Memory B cell (primary cell): ENCODE results near the gene CNTN4.

ENCODE experiments used
- ATAC-seq: fragments of 150-1000 bp; cut with Tn5 transposase; 2 replicates; pipeline ENCODE4 v1.10.0; 2021; ENCODE audit warnings: low read depth, mild to moderate bottlenecking, moderate library complexity
- DNase-seq, 2 donors: peaks; one replicate each; pipeline ENCODE4 v3.0.0; 2022; ENCODE audit warnings: low spot score in 2 of 2
- H3K27ac Mint-ChIP-seq: one replicate; pipeline ENCODE4 v1.8.0; 2022; ENCODE audit warnings: mild to moderate bottlenecking, moderate library complexity, mixed read lengths
- H3K27me3 Mint-ChIP-seq: one replicate; pipeline ENCODE4 v1.8.0; 2022; ENCODE audit warnings: mixed read lengths
- H3K36me3 Mint-ChIP-seq: one replicate; pipeline ENCODE4 v1.8.0; 2022; ENCODE audit warnings: mild to moderate bottlenecking, mixed read lengths
- H3K4me1 Mint-ChIP-seq: one replicate; pipeline ENCODE4 v1.8.0; 2022; ENCODE audit warnings: mixed read lengths
- H3K4me3 Mint-ChIP-seq: one replicate; pipeline ENCODE4 v1.8.0; 2022; ENCODE audit warnings: mild to moderate bottlenecking, moderate library complexity, mixed read lengths
- H3K9me3 Mint-ChIP-seq: one replicate; pipeline ENCODE4 v1.8.0; 2022; ENCODE audit warnings: mixed read lengths

The CNTN4 gene

DNA sequence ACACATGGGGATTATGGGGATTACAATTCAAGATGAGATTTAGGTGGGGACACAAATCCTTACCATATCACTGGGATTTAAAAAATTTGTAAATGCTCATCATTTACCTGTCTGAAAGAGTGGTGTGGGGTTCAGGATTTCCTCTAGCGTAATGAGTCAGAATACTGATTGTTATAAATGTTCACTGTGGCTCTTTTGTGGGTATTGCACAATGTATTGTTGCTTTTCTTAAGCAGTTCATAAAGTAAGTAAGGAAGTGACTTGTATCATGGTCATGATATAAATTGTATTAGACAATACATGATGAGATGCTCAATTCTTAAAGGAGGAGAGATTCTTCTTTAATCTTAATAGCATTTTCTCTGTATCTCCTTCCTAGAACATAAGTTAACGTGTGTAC, 262.1 kb downstream of the CNTN4 start:
- H3K4me3 Mint-ChIP-seq, result no peak overlapping the region
- H3K36me3 Mint-ChIP-seq, result no peaks in the 10 kb centered on the region
- ATAC-seq (no peak), DNase-seq (no peak)
- H3K27ac Mint-ChIP-seq, result no peak overlapping the region
- no peaks in the 10 kb centered on the region for H3K9me3 Mint-ChIP-seq
- H3K4me1 Mint-ChIP-seq, result no peaks in the 10 kb centered on the region
- no peaks in the 10 kb centered on the region for H3K27me3 Mint-ChIP-seq

DNA sequence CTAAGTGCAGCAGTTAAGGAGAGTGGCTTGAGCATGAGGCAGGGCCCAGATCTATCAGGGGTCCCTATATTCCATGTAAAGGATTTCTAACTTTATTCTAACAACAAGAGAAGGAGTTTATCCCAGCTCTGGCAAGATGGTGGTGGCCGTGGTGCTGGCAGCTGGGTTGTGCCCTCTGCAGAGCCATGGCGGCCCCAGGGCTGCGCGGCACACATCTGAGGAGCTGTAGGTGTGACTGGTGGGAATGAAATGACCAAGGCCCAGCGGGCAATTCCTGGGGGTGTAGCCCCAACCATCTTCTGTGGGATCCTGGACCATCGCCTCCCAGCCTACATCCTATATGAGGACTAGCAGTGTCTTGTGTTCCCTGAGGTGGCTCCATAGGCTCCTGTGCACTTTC, 263.5 kb downstream of the CNTN4 start:
- Mint-ChIP-seq H3K4me3 (no peak overlapping the region), H3K4me1 (no peaks in the 10 kb centered on the region), H3K36me3 (no peaks in the 10 kb centered on the region), H3K9me3 (no peaks in the 10 kb centered on the region), H3K27me3 (no peaks in the 10 kb centered on the region), H3K27ac (no peak overlapping the region)
- no peak for DNase-seq
- ATAC-seq, result no peak

DNA sequence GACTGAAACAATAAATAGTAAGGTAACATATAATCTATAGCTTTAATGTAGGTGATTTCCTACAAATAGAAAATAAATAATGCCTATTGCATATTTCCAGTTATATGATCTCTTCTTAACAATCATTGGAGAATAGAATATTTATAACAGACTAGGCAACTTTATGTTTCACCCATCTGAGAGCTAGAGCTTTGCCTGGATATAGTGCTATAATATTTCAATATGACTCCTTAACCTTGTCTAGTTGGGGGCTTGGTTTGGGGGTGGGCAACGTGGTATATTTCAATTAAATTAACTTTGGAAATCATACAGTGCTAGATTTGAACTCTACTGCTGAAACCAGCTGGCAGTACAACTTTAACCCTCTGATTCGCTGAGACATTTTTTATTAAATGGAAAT, 265.2 kb downstream of the CNTN4 start:
- no peaks in the 10 kb centered on the region for H3K27me3 Mint-ChIP-seq
- ATAC-seq, result no peak
- H3K36me3 Mint-ChIP-seq, result no peaks in the 10 kb centered on the region

DNA sequence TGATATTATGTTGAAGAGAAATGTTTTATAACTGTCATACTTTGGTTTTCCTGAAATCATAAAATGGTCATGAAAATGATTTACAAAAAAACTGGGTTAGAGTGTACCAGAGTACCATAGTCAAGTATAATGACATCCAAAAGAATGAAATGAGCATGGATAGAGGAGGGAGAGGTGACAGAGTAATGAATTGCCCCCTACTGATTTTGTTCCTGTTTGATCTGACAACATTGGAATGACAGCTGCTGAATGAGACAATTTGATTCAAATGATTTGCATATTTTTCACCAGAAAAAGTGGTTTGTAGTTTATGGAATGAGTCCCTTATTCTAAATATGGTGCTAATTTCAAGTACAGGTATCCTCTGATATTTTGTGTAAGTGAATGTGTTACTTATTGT, 271.7 kb downstream of the CNTN4 start:
- Mint-ChIP-seq H3K9me3 (peaks cover 2% of the 10 kb centered on the region), H3K36me3 (no peaks in the 10 kb centered on the region), H3K4me3 (no peak overlapping the region), H3K27ac (no peak overlapping the region), H3K4me1 (no peaks in the 10 kb centered on the region), H3K27me3 (no peaks in the 10 kb centered on the region)
- DNase-seq (no peak), ATAC-seq (no peak)

More for the DNA sequence above, 265.2 kb downstream of the CNTN4 start:
- H3K4me3 Mint-ChIP-seq, result no peak overlapping the region
- no peaks in the 10 kb centered on the region for H3K4me1 Mint-ChIP-seq
- no peak for DNase-seq
- H3K27ac Mint-ChIP-seq, result no peak overlapping the region
- no peaks in the 10 kb centered on the region for H3K9me3 Mint-ChIP-seq

DNA sequence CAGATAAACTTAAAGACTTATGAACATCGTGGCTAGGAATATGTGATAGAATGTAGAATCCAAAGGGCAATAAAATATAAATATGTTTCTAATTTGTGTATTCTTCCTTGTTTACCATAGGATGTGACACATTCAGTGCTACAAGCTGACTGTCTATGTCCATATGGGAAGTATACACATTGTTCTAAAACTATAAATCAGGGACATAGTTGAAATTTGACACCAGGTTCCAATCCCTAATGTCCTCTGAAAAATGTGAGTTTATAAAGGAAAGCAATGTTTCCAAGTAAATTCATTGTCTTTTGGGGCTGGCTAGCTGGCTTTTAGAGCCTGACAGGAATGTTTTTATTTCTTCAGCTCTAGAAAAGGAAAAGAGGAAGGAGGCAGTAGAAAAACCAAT, 273.6 kb downstream of the CNTN4 start:
- ATAC-seq, result no peak
- Mint-ChIP-seq H3K9me3 (peaks cover 2% of the 10 kb centered on the region), H3K4me3 (no peak overlapping the region), H3K36me3 (no peaks in the 10 kb centered on the region), H3K27me3 (no peaks in the 10 kb centered on the region), H3K4me1 (no peaks in the 10 kb centered on the region), H3K27ac (no peak overlapping the region)
- DNase-seq, result no peak

DNA sequence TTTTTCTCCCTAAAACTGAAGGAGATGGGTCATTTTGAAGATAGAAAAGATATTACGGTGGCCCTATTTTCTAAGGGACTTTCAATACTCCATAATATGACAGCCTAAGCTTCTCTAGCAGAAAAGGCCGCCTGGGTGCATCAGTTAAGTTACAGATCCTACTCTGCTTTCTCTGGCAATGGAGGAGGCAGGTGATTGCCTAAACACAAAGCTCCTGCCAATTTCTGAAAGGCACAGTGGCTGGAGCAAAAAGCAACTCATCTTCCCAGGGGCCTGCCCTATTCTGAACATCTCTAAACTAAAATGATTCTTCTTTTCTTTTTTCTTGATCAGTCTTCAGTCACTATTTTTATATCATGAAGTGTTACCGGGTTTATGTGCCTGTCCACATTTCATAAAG, 276.7 kb downstream of the CNTN4 start:
- Mint-ChIP-seq H3K36me3 (no peaks in the 10 kb centered on the region), H3K27ac (no peak overlapping the region), H3K4me1 (no peaks in the 10 kb centered on the region), H3K27me3 (no peaks in the 10 kb centered on the region), H3K9me3 (peaks cover 2% of the 10 kb centered on the region), H3K4me3 (no peak overlapping the region)
- no peak for DNase-seq
- ATAC-seq, result no peak

DNA sequence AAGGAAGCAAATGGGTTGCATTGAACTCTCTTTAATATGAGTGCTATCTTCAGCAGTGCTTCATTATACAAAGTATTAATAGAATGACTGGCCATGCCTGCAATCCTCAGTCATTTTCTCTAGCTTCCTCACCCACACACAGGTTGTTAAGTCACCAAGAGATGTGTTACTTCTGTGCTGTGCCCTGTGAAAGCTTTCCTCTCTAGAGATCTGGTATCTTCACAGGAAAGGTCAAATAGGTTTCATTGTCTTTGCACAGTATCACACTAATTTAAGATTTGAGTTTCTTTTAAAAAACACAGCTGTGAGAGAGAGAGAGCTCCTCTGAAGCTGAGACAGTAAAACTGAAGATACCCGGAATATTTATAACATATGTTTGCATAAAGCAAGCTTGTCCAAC, 278.6 kb downstream of the CNTN4 start:
- Mint-ChIP-seq H3K36me3 (no peaks in the 10 kb centered on the region), H3K4me1 (no peaks in the 10 kb centered on the region), H3K27me3 (no peaks in the 10 kb centered on the region), H3K9me3 (peaks cover 2% of the 10 kb centered on the region), H3K4me3 (no peak overlapping the region), H3K27ac (no peak overlapping the region)
- no peak for ATAC-seq
- DNase-seq, result no peak

DNA sequence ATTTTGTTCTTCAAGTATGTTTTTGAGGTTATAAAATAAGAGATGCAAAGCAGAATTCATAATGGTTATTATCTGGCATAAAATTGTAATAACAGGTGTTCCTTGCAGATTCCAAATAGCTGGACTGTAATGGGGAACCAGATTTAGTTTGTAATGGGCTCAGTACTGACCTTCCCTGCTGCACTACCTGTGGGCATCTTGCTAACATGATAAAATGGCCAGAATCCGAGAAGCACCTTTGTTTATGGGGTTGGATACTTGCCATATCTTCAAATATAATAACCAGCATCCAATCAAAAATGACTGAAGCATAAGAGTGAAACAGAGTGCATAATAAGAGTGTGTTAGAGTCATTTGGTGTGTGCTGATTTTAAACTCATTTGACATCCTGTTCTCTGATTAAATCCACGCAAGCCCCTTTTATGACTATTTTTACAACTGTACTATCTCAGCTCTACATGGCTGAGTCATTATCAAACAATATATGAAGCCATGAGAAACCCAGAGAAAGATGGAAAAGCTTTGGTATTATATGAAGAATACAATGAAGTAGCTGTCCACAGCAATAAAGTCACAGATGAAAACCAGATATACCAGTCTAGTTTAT, 292.4 kb downstream of the CNTN4 start:
- ATAC-seq (no peak), DNase-seq (no peak)
- Mint-ChIP-seq H3K27ac (no peak overlapping the region), H3K27me3 (no peaks in the 10 kb centered on the region), H3K9me3 (peaks cover 5% of the 10 kb centered on the region), H3K4me1 (no peaks in the 10 kb centered on the region), H3K36me3 (no peaks in the 10 kb centered on the region), H3K4me3 (no peak overlapping the region)

DNA sequence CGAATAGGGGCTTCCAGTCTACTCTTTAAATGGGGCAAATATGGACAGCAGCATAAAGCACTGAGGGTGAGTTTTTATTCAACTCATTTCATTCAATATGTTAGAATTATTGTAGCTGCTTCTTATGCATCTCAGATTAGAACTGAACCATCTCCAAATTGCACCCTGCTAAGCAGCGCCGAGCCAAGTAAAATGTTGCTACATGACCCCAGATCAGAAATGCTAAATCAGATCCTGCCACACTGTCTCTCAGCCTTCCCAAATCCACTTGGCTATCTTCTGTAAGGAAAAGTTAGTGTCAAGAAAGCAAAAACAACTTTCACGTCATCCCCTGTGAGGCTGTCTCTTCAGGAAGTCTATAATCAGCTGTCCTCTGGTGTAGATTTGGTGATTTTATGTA, 293.2 kb downstream of the CNTN4 start:
- no peak overlapping the region for H3K4me3 Mint-ChIP-seq
- H3K9me3 Mint-ChIP-seq, result peaks cover 5% of the 10 kb centered on the region
- H3K36me3 Mint-ChIP-seq, result no peaks in the 10 kb centered on the region
- ATAC-seq, result no peak
- DNase-seq, result no peak
- no peaks in the 10 kb centered on the region for H3K4me1 Mint-ChIP-seq
- no peak overlapping the region for H3K27ac Mint-ChIP-seq
- no peaks in the 10 kb centered on the region for H3K27me3 Mint-ChIP-seq

DNA sequence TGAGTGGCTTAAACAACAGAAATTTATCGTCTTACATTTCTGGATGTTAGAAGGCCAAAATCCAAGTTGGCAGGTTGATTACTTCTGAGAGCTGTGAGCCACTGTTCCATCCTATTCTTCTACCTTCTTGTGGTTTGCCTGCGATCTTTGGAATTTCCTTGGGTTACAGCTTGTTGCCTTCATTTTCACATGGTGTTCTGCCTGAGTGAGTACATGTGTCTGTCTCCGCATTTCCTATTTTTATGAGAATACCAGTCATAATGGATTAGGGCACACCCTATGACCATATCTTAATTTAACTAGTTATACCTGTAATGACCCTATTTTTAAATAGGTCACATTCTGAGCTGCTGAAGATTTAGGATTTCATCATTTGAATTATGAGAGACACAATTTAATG, 294.3 kb downstream of the CNTN4 start:
- Mint-ChIP-seq H3K9me3 (peaks cover 5% of the 10 kb centered on the region), H3K4me3 (no peak overlapping the region), H3K27me3 (no peaks in the 10 kb centered on the region), H3K27ac (no peak overlapping the region), H3K36me3 (no peaks in the 10 kb centered on the region), H3K4me1 (no peaks in the 10 kb centered on the region)
- DNase-seq (no peak), ATAC-seq (no peak)

DNA sequence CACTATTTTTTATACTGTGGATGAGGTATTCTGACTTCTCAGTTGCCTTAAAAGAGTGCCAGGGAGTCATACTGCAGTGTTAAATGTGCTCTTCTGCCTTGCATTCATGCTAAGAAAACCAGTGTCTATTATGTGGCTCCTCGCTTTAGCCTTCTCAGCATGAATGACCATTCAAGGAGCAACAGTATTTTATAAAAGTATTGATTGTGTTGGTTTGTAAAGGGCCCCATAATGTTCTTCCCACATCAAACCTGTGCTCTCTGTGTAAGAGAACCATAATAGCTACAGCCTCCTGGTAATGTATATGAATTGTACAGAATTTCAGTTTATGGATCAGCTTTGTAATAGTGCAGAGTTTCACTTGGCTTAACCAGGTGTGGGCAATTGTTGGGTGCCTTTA, 316.4 kb downstream of the CNTN4 start:
- H3K27ac Mint-ChIP-seq, result no peak overlapping the region
- no peaks in the 10 kb centered on the region for H3K4me1 Mint-ChIP-seq
- H3K4me3 Mint-ChIP-seq, result no peak overlapping the region
- no peaks in the 10 kb centered on the region for H3K27me3 Mint-ChIP-seq
- ATAC-seq, result no peak
- H3K36me3 Mint-ChIP-seq, result no peaks in the 10 kb centered on the region
- H3K9me3 Mint-ChIP-seq, result no peaks in the 10 kb centered on the region
- DNase-seq, result no peak

DNA sequence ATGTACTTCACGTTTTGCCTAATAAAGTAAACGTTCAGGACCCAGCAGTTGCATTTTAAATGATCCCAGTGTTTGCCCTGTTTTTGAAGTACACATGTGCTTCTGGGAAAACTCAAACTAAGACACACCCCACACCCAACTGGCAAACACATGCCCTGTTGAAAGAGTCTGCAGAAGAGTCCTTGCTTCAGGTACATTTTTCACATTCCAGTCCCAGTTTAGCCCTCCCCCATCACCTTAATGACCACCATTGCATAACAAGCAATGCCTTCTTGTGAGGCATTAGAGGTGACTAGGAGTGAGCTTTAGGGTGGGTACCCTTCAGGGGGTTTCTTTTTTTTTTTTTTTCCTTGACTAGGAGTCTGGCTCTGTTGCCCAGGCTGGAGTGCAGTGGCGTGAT, 322.3 kb downstream of the CNTN4 start:
- Mint-ChIP-seq H3K4me3 (no peak overlapping the region), H3K9me3 (peaks cover 6% of the 10 kb centered on the region), H3K27me3 (no peaks in the 10 kb centered on the region), H3K27ac (no peak overlapping the region), H3K36me3 (no peaks in the 10 kb centered on the region), H3K4me1 (no peaks in the 10 kb centered on the region)
- no peak for ATAC-seq
- DNase-seq, result no peak

DNA sequence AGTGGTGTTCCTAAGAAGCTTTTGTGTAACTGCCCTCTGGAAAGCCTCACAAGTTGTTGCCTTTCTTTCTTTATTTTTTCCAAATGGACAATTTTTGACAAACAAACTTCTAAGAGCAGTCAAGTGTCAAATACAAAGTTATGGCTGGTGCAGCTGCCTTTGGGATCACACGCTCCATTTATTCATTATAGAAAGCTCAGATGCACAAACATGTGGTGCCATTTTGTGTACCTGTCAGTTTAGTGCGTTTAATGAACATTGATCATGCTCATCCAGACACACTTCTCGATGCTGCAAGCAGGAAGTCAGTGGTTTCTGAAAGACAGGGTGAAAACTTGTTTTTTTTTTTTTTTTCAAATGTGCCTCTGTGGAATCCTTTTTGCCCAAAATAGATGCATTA, 324.5 kb downstream of the CNTN4 start:
- no peak for DNase-seq
- no peak overlapping the region for H3K27ac Mint-ChIP-seq
- peaks cover 6% of the 10 kb centered on the region for H3K9me3 Mint-ChIP-seq
- H3K4me3 Mint-ChIP-seq, result no peak overlapping the region
- no peaks in the 10 kb centered on the region for H3K36me3 Mint-ChIP-seq
- no peaks in the 10 kb centered on the region for H3K27me3 Mint-ChIP-seq
- no peak for ATAC-seq
- no peaks in the 10 kb centered on the region for H3K4me1 Mint-ChIP-seq

DNA sequence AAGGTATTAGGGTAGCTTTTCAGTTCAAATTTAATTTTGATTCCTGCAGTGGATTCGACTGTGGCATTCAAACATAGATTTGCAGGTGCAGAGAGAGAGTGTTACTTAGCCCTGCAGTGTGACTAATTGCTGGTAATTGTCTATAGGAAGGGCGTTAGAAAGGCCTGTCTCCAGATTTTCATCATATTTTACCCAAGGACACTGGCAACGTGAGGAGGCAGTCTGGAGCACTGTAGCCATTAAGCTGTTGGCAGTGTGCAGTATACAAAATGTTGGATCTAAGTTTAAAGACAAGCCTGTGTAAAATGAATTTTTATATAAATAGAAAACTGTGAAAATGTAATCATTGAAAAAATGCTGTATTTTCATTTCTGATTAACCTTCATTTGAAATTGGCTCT, 342.9 kb downstream of the CNTN4 start:
- no peak overlapping the region for H3K27ac Mint-ChIP-seq
- peaks cover 1% of the 10 kb centered on the region for H3K9me3 Mint-ChIP-seq
- H3K27me3 Mint-ChIP-seq, result peaks cover 1% of the 10 kb centered on the region
- DNase-seq (no peak), ATAC-seq (no peak)
- H3K36me3 Mint-ChIP-seq, result no peaks in the 10 kb centered on the region
- H3K4me3 Mint-ChIP-seq, result no peak overlapping the region
- H3K4me1 Mint-ChIP-seq, result no peaks in the 10 kb centered on the region

DNA sequence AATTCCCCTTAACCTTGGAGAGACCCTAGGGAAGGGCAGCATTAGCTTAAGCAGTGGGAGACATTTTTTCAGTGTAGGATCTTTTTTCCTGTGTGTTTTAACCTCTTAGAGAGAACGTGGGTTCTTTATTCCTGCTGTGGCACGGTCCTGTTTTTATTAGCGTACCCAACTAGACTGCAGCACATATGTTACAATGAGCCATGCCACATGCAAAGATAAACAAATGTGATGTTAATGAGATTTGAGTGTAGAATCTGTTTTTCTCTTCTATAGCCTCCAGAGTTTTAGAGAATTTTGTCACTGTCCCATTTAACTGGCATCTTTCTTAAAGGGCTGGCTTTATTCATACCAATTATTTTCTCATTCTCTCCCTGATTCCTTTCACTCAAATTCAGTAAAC, 347.5 kb downstream of the CNTN4 start:
- DNase-seq, result no peak
- no peak overlapping the region for H3K27ac Mint-ChIP-seq
- no peaks in the 10 kb centered on the region for H3K36me3 Mint-ChIP-seq
- no peak overlapping the region for H3K4me3 Mint-ChIP-seq
- ATAC-seq, result no peak
- H3K9me3 Mint-ChIP-seq, result no peaks in the 10 kb centered on the region
- H3K27me3 Mint-ChIP-seq, result no peaks in the 10 kb centered on the region
- H3K4me1 Mint-ChIP-seq, result no peaks in the 10 kb centered on the region
